Esophagus muscularis mucosa (tissue), 4 donors: ENCODE results near the gene LRCOL1.

Source experiments
- EP300 ChIP-seq: sonication (generic); formaldehyde crosslinking; IDR thresholded peaks from one replicate; pipeline ENCODE4 v1.6.1; 2017; ENCODE audit warnings: antibody characterized with exemption
- POLR2A ChIP-seq: fragments of 450-650 bp; IDR thresholded peaks from one replicate; pipeline ENCODE4 v1.6.1; 2017; ENCODE audit warnings: antibody characterized with exemption, moderate library complexity, mild to moderate bottlenecking, low read depth
- TF ChIP-seq, protein P1 (sequence below), 3 experiments: fragments of 200-600 bp in 2 of 3; fragments of 450-650 bp in 1 of 3; sonication (generic) in 2 of 3; IDR thresholded peaks; one replicate each; pipeline ENCODE4 v1.5.1; 2017 to 2019; ENCODE audit warnings: antibody characterized with exemption in 3 of 3, mild to moderate bottlenecking in 2 of 3, moderate library complexity in 1 of 3

DNA sequence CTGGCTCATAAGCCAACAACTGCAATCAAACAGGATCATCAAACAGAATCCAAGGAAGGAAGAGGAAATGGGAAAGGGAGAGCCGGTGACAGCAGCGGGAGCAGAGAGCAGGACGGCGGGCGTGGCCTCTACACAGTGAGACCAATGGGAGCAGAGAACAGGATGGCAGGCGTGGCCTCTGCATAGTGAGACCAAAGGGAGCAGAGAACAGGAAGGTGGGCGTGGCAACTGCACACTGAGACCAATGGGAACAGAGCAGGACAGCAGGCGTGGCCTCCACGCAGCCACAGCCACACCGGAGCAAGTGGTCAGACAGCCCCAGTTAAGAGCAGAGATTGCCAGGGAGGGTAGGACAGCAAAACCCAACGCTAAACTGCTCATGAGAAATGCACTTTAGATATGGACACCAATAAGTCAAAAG, 16.4 kb downstream of the LRCOL1 start:
- TF ChIP-seq, protein P1, sequence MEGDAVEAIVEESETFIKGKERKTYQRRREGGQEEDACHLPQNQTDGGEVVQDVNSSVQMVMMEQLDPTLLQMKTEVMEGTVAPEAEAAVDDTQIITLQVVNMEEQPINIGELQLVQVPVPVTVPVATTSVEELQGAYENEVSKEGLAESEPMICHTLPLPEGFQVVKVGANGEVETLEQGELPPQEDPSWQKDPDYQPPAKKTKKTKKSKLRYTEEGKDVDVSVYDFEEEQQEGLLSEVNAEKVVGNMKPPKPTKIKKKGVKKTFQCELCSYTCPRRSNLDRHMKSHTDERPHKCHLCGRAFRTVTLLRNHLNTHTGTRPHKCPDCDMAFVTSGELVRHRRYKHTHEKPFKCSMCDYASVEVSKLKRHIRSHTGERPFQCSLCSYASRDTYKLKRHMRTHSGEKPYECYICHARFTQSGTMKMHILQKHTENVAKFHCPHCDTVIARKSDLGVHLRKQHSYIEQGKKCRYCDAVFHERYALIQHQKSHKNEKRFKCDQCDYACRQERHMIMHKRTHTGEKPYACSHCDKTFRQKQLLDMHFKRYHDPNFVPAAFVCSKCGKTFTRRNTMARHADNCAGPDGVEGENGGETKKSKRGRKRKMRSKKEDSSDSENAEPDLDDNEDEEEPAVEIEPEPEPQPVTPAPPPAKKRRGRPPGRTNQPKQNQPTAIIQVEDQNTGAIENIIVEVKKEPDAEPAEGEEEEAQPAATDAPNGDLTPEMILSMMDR (IDR thresholded peaks at IDR 0.05) = no peak
- TF ChIP-seq EP300 (no peak), POLR2A (no peak)
